ENCODE measurements around the gene PASD1.

- TF ChIP-seq ESRRA (IDR thresholded peaks at IDR 0.05; ENCODE audit: low read length) (no peak), ZNF274 (IDR thresholded peaks at IDR 0.05; ENCODE audit: insufficient read depth, insufficient read length) (no peak)
Observed at GRCh38 chrX:151694661-151695582, 131.4 kb downstream of the PASD1 start, which contains the start of gene PRRG3.
